Ascending aorta (tissue), 2 donors: ENCODE results near the gene TMEM106B. TPM values are rescaled to one million over a fixed set of nuclear protein-coding genes. Genes with fewer than 3 reads are reported as not detected.

Experiments
- DNase-seq, 2 donors: peaks; one replicate each; pipeline ENCODE4 v3.0.0-alpha.2; 2019; ENCODE audit warnings: low spot score in 2 of 2
- H3K27ac ChIP-seq, 2 donors: fragments of 200-600 bp; sonication (generic); one replicate each; pipeline ENCODE4 v1.5.1; 2016 to 2017; ENCODE audit warnings: mild to moderate bottlenecking in 1 of 2
- H3K27me3 ChIP-seq: fragments of 200-600 bp; sonication (generic); one replicate; pipeline ENCODE4 v1.5.1; 2017
- H3K36me3 ChIP-seq, 2 donors: fragments of 200-600 bp; sonication (generic); one replicate each; pipeline ENCODE4 v1.5.1; 2016
- H3K4me1 ChIP-seq, 2 donors: fragments of 200-600 bp; sonication (generic); one replicate each; pipeline ENCODE4 v1.5.1; 2016 to 2017; ENCODE audit warnings: mild to moderate bottlenecking in 1 of 2
- H3K4me3 ChIP-seq, 2 donors: fragments of 200-600 bp; sonication (generic); one replicate each; pipeline ENCODE4 v1.5.1; 2016 to 2017; ENCODE audit warnings: mild to moderate bottlenecking in 1 of 2
- H3K9me3 ChIP-seq, 2 donors: fragments of 200-600 bp; sonication (generic); one replicate each; pipeline ENCODE4 v1.5.1; 2016
- CTCF ChIP-seq, 3 experiments: fragments of 200-600 bp in 2 of 3; fragments of 450-650 bp in 1 of 3; sonication (generic) in 2 of 3; IDR thresholded peaks; one replicate each; pipeline ENCODE4 v1.5.1; 2016 to 2019; ENCODE audit warnings: antibody characterized with exemption in 3 of 3, mild to moderate bottlenecking in 1 of 3, moderate library complexity in 1 of 3
- intact Hi-C: fragments of 100-400 bp; cut with DNase I; formaldehyde crosslinking; loops from one replicate; pipeline ENCODE4 v1.15.1; 2023
- total RNA-seq: library from RNA; depleted of rRNA; stranded (reverse); fragments of >200 nt; gene quantifications from one replicate; pipeline ENCODE4 v1.1.0, GENCODE V29; 2016

Gene TMEM106B
- total RNA-seq, 1 donor from 2014 or later, result 21.3 TPM

GRCh38 chr7:12244694-12245093, 33.6 kb downstream of the TMEM106B start:
- no peak for TF ChIP-seq CTCF (IDR thresholded peaks at IDR 0.05)
- no peaks in the 10 kb centered on the region for H3K9me3 ChIP-seq
- H3K4me1 ChIP-seq, result no peaks in the 10 kb centered on the region
- H3K27me3 ChIP-seq, result no peaks in the 10 kb centered on the region
- no peaks in the 10 kb centered on the region for H3K36me3 ChIP-seq
- no peak overlapping the region for H3K4me3 ChIP-seq
- no peak for DNase-seq
- no peak overlapping the region for H3K27ac ChIP-seq
- intact Hi-C loops, result no loop called here

GRCh38 chr7:12249706-12250105, 38.6 kb downstream of the TMEM106B start:
- Histone ChIP-seq H3K9me3 (peaks cover 0 to 5% of the 10 kb centered on the region in 2 donors), H3K36me3 (no peaks in the 10 kb centered on the region), H3K4me1 (no peaks in the 10 kb centered on the region), H3K27me3 (no peaks in the 10 kb centered on the region), H3K4me3 (no peak overlapping the region), H3K27ac (no peak overlapping the region)
- no peak for TF ChIP-seq CTCF (IDR thresholded peaks at IDR 0.05)
- DNase-seq, result no peak
- intact Hi-C loops, result no loop called here

- intact Hi-C loops, result no loop called here
- H3K36me3 ChIP-seq, result no peaks in the 10 kb centered on the region
- no peaks in the 10 kb centered on the region for H3K27me3 ChIP-seq
- no peak overlapping the region for H3K27ac ChIP-seq
- no peaks in the 10 kb centered on the region for H3K4me1 ChIP-seq
- no peak for TF ChIP-seq CTCF (IDR thresholded peaks at IDR 0.05)
- no peak overlapping the region for H3K4me3 ChIP-seq
- peaks cover 0 to 5% of the 10 kb centered on the region in 2 donors for H3K9me3 ChIP-seq
- DNase-seq, result no peak
Measured at GRCh38 chr7:12250232-12250631, 39.1 kb downstream of the TMEM106B start.

GRCh38 chr7:12256090-12256489, 45.0 kb downstream of the TMEM106B start:
- no peak for DNase-seq
- Histone ChIP-seq H3K4me1 (no peaks in the 10 kb centered on the region), H3K4me3 (no peak overlapping the region), H3K27me3 (no peaks in the 10 kb centered on the region), H3K27ac (no peak overlapping the region), H3K36me3 (no peaks in the 10 kb centered on the region), H3K9me3 (peaks cover 0 to 3% of the 10 kb centered on the region in 2 donors)
- no peak for TF ChIP-seq CTCF (IDR thresholded peaks at IDR 0.05)
- intact Hi-C loops, result no loop called here

GRCh38 chr7:12257582-12257981, 46.5 kb downstream of the TMEM106B start:
- no peaks in the 10 kb centered on the region for H3K4me1 ChIP-seq
- TF ChIP-seq CTCF (IDR thresholded peaks at IDR 0.05), result no peak
- H3K27me3 ChIP-seq, result no peaks in the 10 kb centered on the region
- intact Hi-C loops, result no loop called here
- peaks cover 0 to 3% of the 10 kb centered on the region in 2 donors for H3K9me3 ChIP-seq
- no peak overlapping the region for H3K4me3 ChIP-seq
- no peak overlapping the region for H3K27ac ChIP-seq
- no peak for DNase-seq
- H3K36me3 ChIP-seq, result no peaks in the 10 kb centered on the region

GRCh38 chr7:12258074-12258473, 47.0 kb downstream of the TMEM106B start:
- H3K27me3 ChIP-seq, result no peaks in the 10 kb centered on the region
- no peak overlapping the region for H3K27ac ChIP-seq
- TF ChIP-seq CTCF (IDR thresholded peaks at IDR 0.05), result no peak
- no peak for DNase-seq
- peaks cover 0 to 3% of the 10 kb centered on the region in 2 donors for H3K9me3 ChIP-seq
- no peaks in the 10 kb centered on the region for H3K4me1 ChIP-seq
- intact Hi-C loops, result no loop called here
- H3K4me3 ChIP-seq, result no peak overlapping the region
- H3K36me3 ChIP-seq, result no peaks in the 10 kb centered on the region
